ENCODE results near the gene TMEM9B.

TMEM9B gene

DNA sequence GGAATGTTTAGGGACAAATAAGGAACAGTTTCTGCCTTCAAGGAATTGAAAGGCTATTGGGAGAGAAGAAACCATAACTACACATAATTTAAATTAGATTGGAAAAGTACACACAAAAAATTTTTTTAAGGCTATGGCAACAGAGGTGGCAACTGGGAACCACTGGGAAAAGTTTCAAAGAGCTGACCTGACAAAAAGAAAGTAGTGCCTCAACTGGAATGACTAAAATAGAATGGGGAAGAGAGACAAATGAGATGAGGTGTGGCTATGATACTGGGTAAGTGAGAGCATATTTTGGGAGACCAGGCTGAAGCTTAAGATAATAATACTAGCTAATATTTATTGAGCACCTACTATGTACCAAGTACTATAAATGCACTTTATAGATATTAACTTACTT lies 56.1 kb downstream of the TMEM9B start:
- Histone ChIP-seq H3K4me3 (ENCODE audit: low read depth, low read length) (no peak overlapping the region), H3K9ac (ENCODE audit: low read length) (no peak overlapping the region), H3K9me3 (ENCODE audit: control insufficient read depth, insufficient read depth, low read depth, low read length) (no peaks in the 10 kb centered on the region), H3K4me1 (ENCODE audit: control insufficient read depth, insufficient read depth, low read length) (peaks cover 3% of the 10 kb centered on the region; the same call in 1 of the 2 replicates), H3K27ac (ENCODE audit: low read depth, low read length) (no peak overlapping the region), H3K36me3 (ENCODE audit: control insufficient read depth, insufficient read depth, low read length) (no peaks in the 10 kb centered on the region), H3K27me3 (ENCODE audit: control insufficient read depth, insufficient read depth, low read length) (peaks cover 17% of the 10 kb centered on the region)

DNA sequence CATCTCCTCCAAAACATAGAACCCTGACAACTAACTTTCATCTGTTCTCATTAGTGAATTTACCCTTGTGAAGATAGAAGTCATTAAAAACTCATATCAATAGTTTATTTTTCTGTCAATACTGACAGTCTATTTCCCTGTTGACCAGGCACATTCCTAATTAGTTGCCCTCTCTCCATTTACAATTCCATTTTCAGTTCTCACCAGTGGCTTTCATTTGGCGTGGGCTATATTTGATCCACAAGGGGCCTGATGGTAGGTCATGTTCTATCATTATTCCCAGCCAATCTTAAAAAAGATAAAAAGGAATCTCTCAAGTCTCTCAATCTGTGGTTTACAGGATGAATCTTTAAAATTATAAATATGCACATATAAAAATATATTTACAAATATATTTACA lies 57.1 kb downstream of the TMEM9B start:
- Histone ChIP-seq H3K27me3 (ENCODE audit: control insufficient read depth, insufficient read depth, low read length) (peaks cover 17% of the 10 kb centered on the region), H3K4me3 (ENCODE audit: low read depth, low read length) (no peak overlapping the region), H3K9me3 (ENCODE audit: control insufficient read depth, insufficient read depth, low read depth, low read length) (no peaks in the 10 kb centered on the region), H3K27ac (ENCODE audit: low read depth, low read length) (no peak overlapping the region), H3K9ac (ENCODE audit: low read length) (no peak overlapping the region), H3K36me3 (ENCODE audit: control insufficient read depth, insufficient read depth, low read length) (no peaks in the 10 kb centered on the region), H3K4me1 (ENCODE audit: control insufficient read depth, insufficient read depth, low read length) (peaks cover 3% of the 10 kb centered on the region; the same call in 1 of the 2 replicates)

GRCh38 chr11:8905528-8906165 lies 58.6 kb downstream of the TMEM9B start:
- no peaks in the 10 kb centered on the region for H3K9me3 ChIP-seq (ENCODE audit: control insufficient read depth, insufficient read depth, low read depth, low read length)
- no peak overlapping the region for H3K4me3 ChIP-seq (ENCODE audit: low read depth, low read length)
- H3K9ac ChIP-seq (ENCODE audit: low read length), result no peak overlapping the region
- peaks cover 17% of the 10 kb centered on the region for H3K27me3 ChIP-seq (ENCODE audit: control insufficient read depth, insufficient read depth, low read length)
- no peak overlapping the region for H3K27ac ChIP-seq (ENCODE audit: low read depth, low read length)
- H3K36me3 ChIP-seq (ENCODE audit: control insufficient read depth, insufficient read depth, low read length), result no peaks in the 10 kb centered on the region
- H3K4me1 ChIP-seq (ENCODE audit: control insufficient read depth, insufficient read depth, low read length), result peaks cover 3% of the 10 kb centered on the region; the same call in 1 of the 2 replicates

DNA sequence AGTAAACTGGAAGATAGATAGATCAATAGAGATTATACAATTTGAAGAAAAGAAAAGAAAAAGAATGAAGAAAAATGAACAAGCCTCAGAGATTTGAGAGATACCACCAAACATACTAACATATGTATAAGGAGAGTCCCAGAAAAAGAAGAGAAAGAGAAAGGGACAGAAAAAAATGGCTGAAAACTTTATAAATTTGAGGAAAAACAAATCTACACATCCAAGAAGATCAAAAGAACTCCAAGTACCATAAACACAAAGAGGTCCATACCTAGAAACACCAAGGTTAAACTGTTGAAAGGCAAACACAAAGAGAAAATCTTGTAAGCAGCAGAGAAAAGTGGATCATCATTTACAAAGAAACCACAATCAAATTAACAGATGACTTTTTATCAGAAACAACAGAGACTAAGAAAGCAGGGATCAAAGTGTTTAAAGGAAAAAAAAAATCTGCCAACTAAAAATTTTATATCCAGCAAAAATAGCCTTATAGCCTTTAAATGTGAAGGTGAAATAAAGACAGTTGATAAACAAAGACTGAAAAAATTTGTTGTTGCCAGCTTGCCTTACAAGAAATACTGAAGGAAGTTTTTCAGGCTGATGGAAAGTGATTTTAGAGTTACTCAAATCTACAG lies 65.0 kb downstream of the TMEM9B start:
- no peaks in the 10 kb centered on the region for H3K4me1 ChIP-seq (ENCODE audit: control insufficient read depth, insufficient read depth, low read length)
- H3K4me3 ChIP-seq (ENCODE audit: low read depth, low read length), result no peak overlapping the region
- no peak overlapping the region for H3K27ac ChIP-seq (ENCODE audit: low read depth, low read length)
- peaks cover 12% of the 10 kb centered on the region; the same call in 1 of the 2 replicates for H3K9me3 ChIP-seq (ENCODE audit: control insufficient read depth, insufficient read depth, low read depth, low read length)
- no peaks in the 10 kb centered on the region for H3K36me3 ChIP-seq (ENCODE audit: control insufficient read depth, insufficient read depth, low read length)
- no peaks in the 10 kb centered on the region for H3K27me3 ChIP-seq (ENCODE audit: control insufficient read depth, insufficient read depth, low read length)
- H3K9ac ChIP-seq (ENCODE audit: low read length), result no peak overlapping the region

Data from HUES6 (cell line).